Body of pancreas (tissue), 4 donors: Measurements from ENCODE around the gene MPI. TPM values are rescaled to one million over a fixed set of nuclear protein-coding genes. Genes with fewer than 3 reads are reported as not detected.
"Not testable (repeated sequence)": the region's sequence is repeated elsewhere in the genome, so short reads cannot be mapped to it uniquely, and the experiment has no call there.

Source experiments
- ATAC-seq: fragments of 150-250 bp; one replicate; pipeline ENCODE4 v1.9.1; 2016
- DNase-seq, 4 donors: peaks; one replicate each; pipeline ENCODE4 v3.0.0-alpha.2; 2019
- H3K27ac ChIP-seq, 4 donors: fragments of 200-600 bp; sonication (generic); 1 replicate in 3 of 4; 2 replicates in 1 of 4; pipeline versions ENCODE4 v1.5.1 to v1.6.1; 2016 to 2019; ENCODE audit warnings: mild to moderate bottlenecking in 1 of 4, mixed read lengths in 1 of 4, moderate library complexity in 1 of 4
- H3K27me3 ChIP-seq, 2 donors: fragments of 200-600 bp; sonication (generic); one replicate each; pipeline ENCODE4 v1.6.0; 2016; ENCODE audit warnings: mild to moderate bottlenecking in 1 of 2
- H3K36me3 ChIP-seq, 2 donors: fragments of 200-600 bp; sonication (generic); replicated peaks in 1 of 2; 2 replicates each; pipeline ENCODE4 v1.5.1; 2016; ENCODE audit warnings: low read depth in 2 of 2; ENCODE audit not compliant: insufficient read depth in 1 of 2
- H3K4me1 ChIP-seq: fragments of 200-600 bp; sonication (generic); one replicate; pipeline ENCODE4 v1.6.0; 2016
- H3K4me3 ChIP-seq, 2 donors: fragments of 200-600 bp; sonication (generic); 1 replicate in 1 of 2; 2 replicates in 1 of 2; pipeline ENCODE4 v1.5.1; 2016 to 2019
- H3K9me3 ChIP-seq, 3 donors: fragments of 200-600 bp; sonication (generic); 1 replicate in 2 of 3; 2 replicates in 1 of 3; pipeline ENCODE4 v1.5.1; 2016
- CTCF ChIP-seq, 7 experiments: fragments of 450-650 bp in 4 of 7; fragments of 200-600 bp in 3 of 7; sonication (generic) in 3 of 7; IDR thresholded peaks; one replicate each; pipeline ENCODE4 v1.5.1; 2016 to 2019; ENCODE audit warnings: antibody characterized with exemption in 7 of 7
- POLR2A ChIP-seq, 3 donors: fragments of 450-650 bp; IDR thresholded peaks; one replicate each; pipeline ENCODE4 v1.6.1; 2016; ENCODE audit warnings: antibody characterized with exemption in 3 of 3, mild to moderate bottlenecking in 2 of 3
- WGBS, 2 donors: methylation state at CpG; one replicate each; pipeline ENCODE4 v1.1.5; 2017; 5-methylcytosine and 5-hydroxymethylcytosine counted together
- intact Hi-C: fragments of 100-400 bp; cut with DNase I; formaldehyde crosslinking; loops from one replicate; pipeline ENCODE4 v1.15.1; 2023
- total RNA-seq, 2 donors: library from RNA; depleted of rRNA; stranded (reverse); fragments of >200 nt; gene quantifications; one replicate each; pipeline ENCODE4 v1.1.0, GENCODE V29; 2016

The MPI gene
- total RNA-seq, 2 donors from 2014 or later: 47.5 to 80.4 TPM

- Histone ChIP-seq H3K27ac (no peak overlapping the region), H3K4me1 (no peaks in the 10 kb centered on the region), H3K27me3 (no peaks in the 10 kb centered on the region), H3K36me3 (no peaks in the 10 kb centered on the region), H3K4me3 (no peak overlapping the region), H3K9me3 (no peaks in the 10 kb centered on the region)
- 86 to 97% methylated on average over 5 to 6 of the region's 6 CpGs for WGBS, 2 donors
- ATAC-seq: no peak
- no peak for TF ChIP-seq CTCF (IDR thresholded peaks at IDR 0.05)
- intact Hi-C loops: no loop called here
- DNase-seq: no peak
Observed at GRCh38 chr15:74882528-74882927, 7.3 kb upstream of the MPI start.

DNA sequence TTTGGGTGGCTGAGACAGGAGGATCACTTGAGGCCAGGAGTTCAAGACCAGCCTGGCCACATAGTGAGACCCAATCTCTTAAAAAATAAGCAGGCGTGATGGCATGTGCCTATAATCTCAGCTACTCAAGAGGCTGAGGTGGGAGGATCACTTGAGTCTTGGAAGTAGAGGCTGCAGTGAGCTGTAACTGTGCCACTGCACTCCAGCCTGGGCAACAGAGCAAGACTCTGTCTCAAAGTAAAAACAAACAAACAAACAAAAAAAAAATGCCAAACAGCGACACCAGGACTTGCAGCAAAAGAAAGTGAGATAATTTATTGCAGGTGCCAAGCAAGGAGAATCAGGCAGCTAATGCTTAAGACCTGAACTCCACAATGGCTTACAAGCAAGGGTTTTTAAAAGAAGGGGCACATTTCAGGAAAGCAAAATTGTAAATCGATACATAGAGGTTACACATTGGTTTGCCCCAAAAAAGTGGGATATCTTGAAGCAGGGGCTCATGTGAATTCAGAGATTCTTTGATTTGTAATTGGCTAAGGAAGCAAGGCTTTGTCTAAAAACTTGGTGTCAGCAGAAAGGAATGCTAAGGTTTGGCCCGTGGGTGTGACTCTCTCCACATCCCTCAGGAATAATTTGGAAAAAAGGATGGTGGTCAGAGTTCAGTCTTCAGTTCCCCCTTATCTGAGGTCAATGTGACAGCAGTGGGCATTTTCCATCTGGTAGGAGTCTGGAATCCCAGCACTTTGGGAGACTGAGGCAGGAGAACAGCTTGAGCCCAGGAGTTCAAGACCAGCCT lies 5.2 kb upstream of the MPI start:
- DNase-seq (no peak), ATAC-seq (no peak)
- Histone ChIP-seq H3K4me1 (peaks cover 5% of the 10 kb centered on the region), H3K27me3 (no peaks in the 10 kb centered on the region), H3K9me3 (no peaks in the 10 kb centered on the region), H3K4me3 (no peak overlapping the region), H3K36me3 (no peaks in the 10 kb centered on the region), H3K27ac (no peak overlapping the region)
- 81 to 82% methylated on average over 4 of the region's 4 CpGs for WGBS, 2 donors
- no peak for TF ChIP-seq POLR2A (IDR thresholded peaks at IDR 0.05)
- TF ChIP-seq CTCF (IDR thresholded peaks at IDR 0.05): no peak
- intact Hi-C loops: no loop called here

DNA sequence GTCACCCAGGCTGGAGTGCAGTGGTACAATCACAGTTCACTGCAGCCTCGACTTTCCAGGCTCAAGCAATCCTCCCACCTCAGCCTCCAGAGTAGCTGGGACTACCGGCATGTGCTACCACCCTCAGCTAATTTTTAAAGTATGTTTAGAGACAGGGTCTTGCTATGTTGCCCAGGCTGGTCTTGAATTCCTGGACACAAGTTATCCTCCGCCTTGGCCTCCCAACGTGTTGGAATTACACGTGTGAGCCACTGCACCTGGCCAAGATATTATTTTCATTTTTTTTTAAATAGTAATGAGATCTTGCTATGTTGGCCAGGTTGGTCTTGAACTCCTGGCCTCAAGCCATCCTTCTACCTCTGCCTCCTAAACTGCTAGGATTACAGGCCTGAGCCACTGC lies 4.4 kb upstream of the MPI start:
- no peak for DNase-seq
- WGBS, 2 donors: 66 to 74% methylated on average over 5 of the region's 5 CpGs
- H3K27me3 ChIP-seq: no peaks in the 10 kb centered on the region
- no peak overlapping the region for H3K27ac ChIP-seq
- ATAC-seq: no peak
- TF ChIP-seq CTCF (IDR thresholded peaks at IDR 0.05): no peak
- TF ChIP-seq POLR2A (IDR thresholded peaks at IDR 0.05): no peak
- no peak overlapping the region for H3K4me3 ChIP-seq
- no peaks in the 10 kb centered on the region for H3K9me3 ChIP-seq
- intact Hi-C loops: no loop called here
- H3K4me1 ChIP-seq: peaks cover 9% of the 10 kb centered on the region
- H3K36me3 ChIP-seq: no peaks in the 10 kb centered on the region

DNA sequence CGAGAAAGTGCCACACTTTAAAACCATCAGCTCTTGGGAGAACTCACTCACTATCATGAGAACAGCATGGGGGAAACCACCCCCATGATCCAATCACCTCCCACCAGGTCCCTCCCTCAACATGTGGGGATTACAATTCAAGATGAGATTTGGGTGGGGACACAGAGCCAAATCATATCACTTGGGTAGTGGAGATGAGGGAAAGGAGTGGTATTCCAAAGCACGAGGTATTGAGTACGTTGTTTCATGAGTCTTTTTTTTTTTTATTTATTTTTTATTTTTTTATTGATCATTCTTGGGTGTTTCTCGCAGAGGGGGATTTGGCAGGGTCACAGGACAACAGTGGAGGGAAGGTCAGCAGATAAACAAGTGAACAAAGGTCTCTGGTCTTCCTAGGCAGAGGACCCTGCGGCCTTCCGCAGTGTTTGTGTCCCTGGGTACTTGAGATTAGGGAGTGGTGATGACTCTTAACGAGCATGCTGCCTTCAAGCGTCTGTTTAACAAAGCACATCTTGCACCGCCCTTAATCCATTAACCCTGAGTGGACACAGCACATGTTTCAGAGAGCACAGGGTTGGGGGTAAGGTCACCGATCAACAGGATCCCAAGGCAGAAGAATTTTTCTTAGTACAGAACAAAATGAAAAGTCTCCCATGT lies 2.2 kb upstream of the MPI start:
- H3K4me3 ChIP-seq, DNase-seq, H3K27ac ChIP-seq, H3K9me3 ChIP-seq, intact Hi-C loops, H3K27me3 ChIP-seq, ATAC-seq, H3K36me3 ChIP-seq: not testable (repeated sequence)
- H3K4me1 ChIP-seq: peaks cover 31% of the 10 kb centered on the region
- whole genome bisulfite sequencing, 2 donors: 68 to 82% methylated on average over 10 of the region's 10 CpGs

GRCh38 chr15:74888716-74889115 lies 1.1 kb upstream of the MPI start:
- Histone ChIP-seq H3K4me3 (no peak overlapping the region), H3K4me1 (peaks cover 38% of the 10 kb centered on the region), H3K27ac (no peak overlapping the region), H3K27me3 (no peaks in the 10 kb centered on the region), H3K9me3 (no peaks in the 10 kb centered on the region), H3K36me3 (no peaks in the 10 kb centered on the region)
- no peak for DNase-seq
- intact Hi-C loops: no loop called here
- 94 to 100% methylated on average over 3 to 4 of the region's 4 CpGs for WGBS, 2 donors
- no peak for ATAC-seq
- no peak for TF ChIP-seq CTCF (IDR thresholded peaks at IDR 0.05)
- no peak for TF ChIP-seq POLR2A (IDR thresholded peaks at IDR 0.05)
